T-helper 2 cell (primary cell): ENCODE data around the gene WBP4.
"Not testable (repeated sequence)": the region's sequence is repeated elsewhere in the genome, so short reads cannot be mapped to it uniquely, and the experiment has no call there.

Experiments used
- DNase-seq, 5 experiments: peaks; one replicate each; pipeline versions ENCODE4 v3.0.0 to v3.0.0-alpha.2; 2012 to 2022

The WBP4 gene

DNA sequence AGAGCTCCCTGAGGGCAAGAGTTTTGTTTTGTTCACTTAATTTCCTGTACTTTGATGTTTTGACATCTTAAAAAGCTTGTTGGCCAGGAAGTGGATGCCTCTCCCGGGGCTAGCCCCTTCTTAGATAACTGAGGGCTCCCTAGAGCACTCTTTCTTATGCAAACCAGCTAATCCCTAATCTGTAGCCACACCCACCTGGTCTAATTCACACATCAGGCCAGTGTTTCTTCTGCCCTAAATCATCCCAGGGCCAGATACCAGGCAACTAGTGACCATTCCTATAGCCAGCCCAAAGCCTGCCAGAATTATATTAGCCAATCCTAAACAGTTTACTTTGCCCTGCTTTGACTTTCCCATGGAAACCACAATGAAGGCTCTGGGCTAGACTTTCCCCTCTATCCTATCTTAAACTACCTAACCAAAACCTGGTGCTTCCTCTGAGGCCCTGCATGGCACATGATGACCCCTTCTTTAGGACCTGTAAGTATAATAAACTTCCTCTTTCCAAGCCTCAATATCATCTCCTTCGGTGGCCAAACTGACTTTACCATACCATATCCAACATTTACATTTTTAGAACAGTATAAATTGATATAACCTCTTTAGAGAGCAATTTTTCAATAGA is 24.8 kb downstream of the WBP4 start:
- DNase-seq, result no peak

DNA sequence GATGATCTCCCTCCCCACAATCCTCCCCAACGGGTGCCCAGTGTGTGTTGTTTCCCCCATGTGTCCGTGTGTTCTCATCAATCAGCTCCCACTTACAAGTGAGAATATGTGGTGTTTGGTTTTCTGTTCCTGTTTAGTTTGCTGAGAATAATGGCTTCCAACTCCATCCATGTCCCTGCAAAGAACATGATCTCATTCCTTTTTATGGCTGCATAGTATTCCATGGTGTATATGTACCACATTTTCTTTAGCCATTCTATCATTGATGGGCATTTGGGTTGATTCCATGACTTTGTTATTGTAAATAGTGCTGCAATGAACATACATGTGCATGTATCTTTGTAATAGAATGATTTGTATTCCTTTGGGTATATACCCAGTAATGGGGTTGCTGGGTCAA is 34.4 kb downstream of the WBP4 start:
- not testable (repeated sequence) for DNase-seq

DNA sequence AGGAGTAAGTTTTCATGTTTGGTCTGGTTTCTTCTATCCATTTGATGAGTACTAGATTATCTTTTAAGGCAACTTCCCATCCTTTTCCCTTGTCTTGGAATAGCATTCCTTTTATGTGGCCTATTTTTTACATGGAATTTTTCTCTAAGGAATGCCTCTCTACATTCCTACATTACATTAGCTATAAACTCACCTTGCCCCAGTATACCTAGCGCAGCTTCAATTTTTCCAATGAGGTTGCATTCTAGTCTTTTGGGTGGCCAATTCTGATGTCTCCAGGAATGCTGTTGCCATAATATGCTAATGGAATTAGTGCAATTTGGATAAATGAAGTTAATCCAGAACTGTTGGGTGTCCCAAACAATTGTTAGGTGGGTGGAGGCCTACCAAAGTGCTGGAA is 37.5 kb downstream of the WBP4 start:
- no peak for DNase-seq

DNA sequence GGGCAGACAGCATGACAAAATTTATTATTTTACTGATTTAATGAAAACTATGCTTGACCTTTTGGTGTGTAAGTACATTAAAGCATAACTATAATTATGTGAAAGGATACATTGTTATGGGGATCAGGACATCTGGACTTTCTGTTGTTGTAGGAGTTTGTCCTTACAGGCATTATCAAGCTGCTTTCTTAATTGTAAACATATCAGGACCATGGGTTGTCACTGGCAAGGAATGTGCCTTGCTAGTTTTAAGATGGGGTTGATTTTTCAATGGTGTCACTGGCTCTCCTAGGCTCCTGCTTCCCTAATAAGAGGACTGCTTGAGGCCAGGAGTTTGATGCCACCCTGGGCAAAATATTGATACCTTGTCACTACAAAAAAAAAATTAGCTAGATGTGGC is 38.7 kb downstream of the WBP4 start:
- no peak for DNase-seq

DNA sequence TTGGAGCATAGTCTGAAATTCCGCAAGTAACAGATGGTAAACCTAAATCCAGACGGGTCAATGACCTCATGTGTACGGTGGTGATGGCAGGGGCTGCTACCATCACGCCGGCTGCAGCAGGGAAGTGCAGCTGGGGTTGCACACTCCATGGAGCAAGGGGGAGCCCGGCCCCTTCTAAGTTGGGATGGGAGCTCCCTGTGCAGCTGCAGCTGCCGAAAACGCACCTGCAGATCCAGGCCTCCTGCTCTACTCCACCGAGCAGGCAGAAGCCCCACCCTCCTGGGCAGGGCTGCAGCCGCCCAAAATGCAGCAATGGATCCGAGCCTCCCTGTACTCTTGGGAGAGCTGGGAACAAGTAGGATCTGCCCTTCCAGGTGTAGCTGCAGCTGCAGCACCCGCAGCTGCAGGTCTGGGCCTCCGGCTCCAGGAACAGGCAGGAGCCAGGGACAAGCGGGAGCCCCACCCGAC is 45.8 kb downstream of the WBP4 start:
- DNase-seq, result no peak

DNA sequence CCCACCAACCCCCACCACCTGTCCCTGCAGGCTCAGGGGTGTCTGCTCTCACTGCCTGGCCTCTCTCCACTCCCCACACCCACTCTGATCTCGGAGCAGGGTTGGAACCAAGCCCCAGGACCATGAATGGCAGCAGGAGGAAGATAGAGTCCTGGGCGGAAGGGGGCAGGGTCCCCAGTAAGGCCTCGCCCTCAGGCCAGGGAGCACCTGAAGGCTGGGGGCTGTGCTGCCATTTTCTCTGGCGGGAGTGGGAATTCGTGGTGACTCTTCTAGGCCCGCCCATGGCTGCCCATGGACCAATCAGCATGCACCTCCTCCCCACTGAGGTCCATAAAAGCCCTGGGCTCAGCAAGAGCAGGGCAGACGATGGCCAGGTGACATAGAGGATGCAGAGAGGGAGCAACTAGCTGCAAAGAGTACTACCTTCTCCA is 46.3 kb downstream of the WBP4 start:
- DNase-seq, result no peak

DNA sequence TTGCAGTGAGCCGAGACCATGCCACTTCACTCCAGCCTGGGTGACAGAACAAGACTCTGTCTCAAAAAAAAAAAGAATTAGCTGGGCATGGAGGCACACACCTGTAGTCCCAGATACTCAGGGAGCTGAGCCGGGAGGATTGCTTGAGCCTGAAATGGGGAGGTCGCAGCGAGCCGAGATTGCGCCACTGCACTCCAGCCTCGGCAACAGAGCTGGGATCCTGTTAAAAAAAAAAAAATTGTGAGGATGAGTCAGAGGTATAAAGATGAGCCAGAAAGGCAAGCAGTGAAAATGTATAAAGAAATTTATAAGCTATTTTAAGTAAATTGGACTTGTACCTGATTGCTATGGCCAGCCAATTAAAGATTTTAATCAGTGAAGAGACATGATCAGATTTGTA is 50.1 kb downstream of the WBP4 start:
- DNase-seq, result no peak

DNA sequence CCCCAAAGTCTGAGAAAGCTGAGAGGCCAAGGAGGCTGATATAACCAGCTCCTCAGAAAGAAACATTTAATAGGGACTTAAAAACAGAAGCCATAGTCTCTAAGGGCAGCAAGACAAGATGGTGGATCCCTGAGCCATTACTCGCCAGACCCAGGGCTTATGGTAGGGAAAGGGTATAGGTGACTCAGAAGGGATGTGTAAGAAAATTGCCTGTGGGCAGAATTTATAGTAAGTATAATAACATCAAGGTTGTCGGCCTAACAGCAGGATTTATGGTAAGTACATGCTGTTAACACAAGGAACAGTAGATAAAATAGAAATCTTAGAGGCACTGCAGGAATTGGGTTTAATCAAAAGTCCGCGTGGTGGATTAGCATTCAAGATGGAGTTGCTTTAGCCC is 56.6 kb downstream of the WBP4 start:
- DNase-seq, result no peak

DNA sequence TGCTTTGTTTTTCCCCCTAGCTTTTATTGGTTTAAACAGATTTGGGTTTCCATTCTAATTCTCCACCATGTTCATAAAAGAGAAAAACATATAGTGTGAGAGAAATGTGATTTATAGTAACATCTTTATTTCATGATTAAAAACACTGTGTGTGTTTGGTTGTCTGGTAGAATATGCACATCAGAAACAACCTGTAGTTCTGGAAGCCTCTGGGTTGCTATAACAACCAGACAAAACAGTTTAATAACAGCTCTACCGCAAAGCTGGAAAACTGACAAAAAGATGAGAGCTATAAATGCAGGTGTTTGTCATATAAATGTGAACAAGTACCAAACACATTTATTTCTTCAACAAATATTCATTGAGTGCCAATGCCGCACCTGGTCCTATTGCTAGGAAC is 61.5 kb downstream of the WBP4 start:
- DNase-seq, result peak in 1 of 5 experiments; percentile 13

DNA sequence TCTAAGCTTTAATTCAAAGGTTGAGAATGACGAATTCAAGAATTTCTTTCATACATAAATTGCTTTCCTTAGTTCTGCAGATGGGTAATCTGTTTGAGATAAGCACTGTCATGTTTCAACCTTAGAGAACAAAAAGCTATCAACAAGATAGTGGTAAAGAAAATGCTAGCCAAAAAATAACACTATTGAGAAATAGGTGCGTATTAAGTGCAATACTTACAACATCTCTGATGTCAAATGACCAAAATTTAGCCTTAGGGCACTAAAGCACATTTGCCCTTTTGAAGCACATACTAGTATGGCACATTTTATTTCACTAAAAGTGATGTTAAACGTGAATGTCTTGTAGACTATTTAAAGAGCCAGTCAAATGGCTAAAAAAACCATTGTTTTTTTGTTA is 66.4 kb downstream of the WBP4 start:
- DNase-seq, result no peak

DNA sequence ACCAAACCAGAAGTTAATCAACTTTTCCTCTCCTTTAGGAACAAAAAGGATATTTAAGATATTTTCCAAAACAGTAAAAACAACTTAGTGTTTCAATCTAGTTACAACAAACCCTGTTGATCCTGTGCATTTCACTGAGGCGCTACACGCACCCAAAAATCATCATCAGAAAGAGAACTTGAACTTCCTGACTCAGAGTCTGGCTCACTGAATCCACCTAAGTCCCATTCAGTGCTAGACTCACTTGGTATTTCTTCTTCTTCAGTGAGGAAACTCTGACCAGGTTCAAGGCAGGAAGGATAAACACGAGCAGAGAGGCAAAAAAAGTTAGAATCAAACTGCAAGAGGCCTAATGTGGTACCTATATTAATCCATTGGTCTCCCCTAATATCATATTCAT is 69.0 kb downstream of the WBP4 start:
- DNase-seq, result peak in 1 of 5 experiments; percentile 28

DNA sequence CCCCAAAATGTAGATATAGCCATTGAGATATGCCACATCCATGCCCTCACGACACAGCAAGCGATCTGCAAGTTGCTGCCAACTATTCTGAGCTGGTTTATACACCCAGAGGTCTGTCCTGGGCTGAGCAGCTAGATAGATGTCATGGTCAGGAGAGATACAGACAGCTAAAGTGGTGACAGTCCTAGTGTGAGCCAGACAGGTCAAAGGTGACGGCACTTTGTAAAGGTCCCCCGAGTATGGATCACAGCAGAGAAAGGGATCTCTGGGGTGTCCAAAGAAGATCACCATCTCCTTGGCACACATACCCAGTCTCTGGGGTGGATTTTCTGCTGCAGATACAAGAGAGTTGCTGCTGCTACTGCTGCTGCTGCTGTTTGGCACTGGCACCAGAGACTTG is 69.9 kb downstream of the WBP4 start:
- not testable (repeated sequence) for DNase-seq

DNA sequence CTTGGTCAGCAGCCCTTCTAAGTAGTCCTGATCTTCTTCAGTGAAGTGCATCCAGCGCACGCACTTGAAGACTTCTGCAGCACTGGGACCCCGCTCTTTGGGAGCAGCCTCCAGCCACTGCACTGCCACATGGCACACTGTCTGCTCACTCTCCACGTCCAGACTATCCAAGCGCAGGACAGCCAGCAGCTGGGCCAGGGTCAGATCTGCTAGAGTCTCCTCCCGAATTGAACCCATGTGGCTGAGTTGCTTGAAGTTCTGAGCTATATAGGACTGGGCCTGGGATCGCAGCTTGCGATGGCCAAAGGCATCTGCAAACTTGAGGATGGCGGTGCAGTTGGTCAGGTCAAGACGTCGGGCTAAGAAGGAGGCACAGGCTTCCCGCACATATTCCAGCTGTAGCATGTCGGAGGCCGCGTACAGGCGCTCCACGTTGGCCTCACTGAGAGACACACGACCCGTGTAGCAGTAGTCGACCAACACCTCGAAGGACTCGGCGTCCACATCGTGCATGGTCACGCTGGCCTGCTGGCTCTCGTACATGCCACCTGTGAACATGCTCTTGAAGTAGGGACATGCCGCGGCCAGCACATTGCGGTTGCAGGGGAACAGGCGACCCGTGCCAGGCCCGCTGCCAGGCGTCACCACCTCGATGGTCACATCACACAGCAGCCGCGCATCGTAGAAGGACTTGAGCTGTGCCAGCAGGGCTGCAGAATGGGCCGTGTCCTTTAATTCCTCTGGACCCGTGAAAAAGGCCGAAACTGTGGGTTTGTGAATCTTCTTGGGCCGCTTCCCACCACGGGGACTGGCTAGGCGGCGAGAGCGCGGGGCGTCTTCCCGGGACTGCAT is 70.6 kb downstream of the WBP4 start:
- DNase-seq, result not testable (repeated sequence)

DNA sequence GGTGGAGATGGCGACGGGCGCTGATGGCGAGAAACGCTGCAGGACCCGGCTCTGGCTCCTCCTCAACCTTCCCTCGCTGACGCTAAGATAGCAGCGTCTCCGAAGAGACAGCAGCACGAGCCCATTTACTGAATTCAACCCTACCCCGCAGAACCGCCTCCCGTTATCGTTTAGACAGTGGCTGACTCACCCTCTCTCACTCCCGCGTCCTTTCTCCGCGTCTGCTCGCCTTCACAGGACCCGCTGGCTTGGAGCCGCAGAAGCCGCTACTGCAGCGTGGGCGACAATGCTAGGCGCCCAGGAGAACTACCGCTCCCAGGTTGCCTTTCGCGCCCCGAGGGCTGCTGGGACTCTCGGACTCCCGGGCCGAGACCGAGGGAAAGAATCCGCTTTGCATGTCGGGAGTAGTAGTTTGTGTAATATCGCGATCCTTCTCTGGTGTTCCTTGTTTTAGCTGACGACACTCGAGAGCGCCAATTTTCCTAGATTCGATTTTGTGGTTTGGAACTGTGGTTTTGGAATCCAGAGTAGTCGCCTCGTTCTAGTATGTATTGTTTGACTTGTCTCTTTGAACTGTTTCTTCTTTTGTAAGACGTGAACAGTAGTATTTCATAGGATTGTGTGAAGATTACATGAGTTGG is 71.3 kb downstream of the WBP4 start, which contains the start of gene KBTBD6:
Gene KBTBD6 (minus strand): TSS at position 291 of the 641 bp plus-strand sequence. CDS start 291 bp downstream, outside the sequence.
- DNase-seq, result peak; percentile 78 to 97 (median 88)
